Endothelial cell of umbilical vein (primary cell): ENCODE data around the gene MRPL21. TPM values are rescaled to one million over a fixed set of nuclear protein-coding genes. Genes with fewer than 3 reads are reported as not detected.
A peak's percentile ranks its signal among the peaks of the same experiment; 100 is the strongest.

ENCODE experiments used
- BruUV-seq: library from RNA; stranded (reverse); fragments of 400-500 nt; replicated peaks from 2 replicates; lab custom pipeline; 2021; lab: Mats Ljungman, UMichigan
- CTCF ChIA-PET: fragments of 300-600, 350-600 bp; sonication (Branson Sonifier 250); formaldehyde crosslinking; loops from one replicate; lab custom pipeline; 2021; ENCODE audit warnings: antibody characterized with exemption, inconsistent platforms; lab: Charles Lee
- POLR2A ChIA-PET: fragments of 300-600, 350-600 bp; sonication (Branson Sonifier 250); formaldehyde crosslinking; loops from one replicate; lab custom pipeline; 2021; ENCODE audit warnings: antibody characterized with exemption, inconsistent platforms; lab: Charles Lee
- DNase-seq: peaks from one replicate; pipeline ENCODE4 v3.0.0-alpha.2; 2011; ENCODE audit warnings: low read depth, low spot score
- FAIRE-seq: peaks from 2 replicates; lab custom pipeline; 2011; peaks lifted over from hg19 to GRCh38; lab: Jason Lieb, UNC
- H2AFZ ChIP-seq: 2 replicates; pipeline ENCODE4 v1.6.0; 2012; ENCODE audit warnings: low read depth, low read length, control low read depth, inconsistent platforms
- H3K27ac ChIP-seq: 2 replicates; pipeline ENCODE4 v1.5.1; 2011; ENCODE audit warnings: low read depth, mild to moderate bottlenecking, control low read depth, low read length, moderate library complexity; ENCODE audit not compliant: insufficient read depth
- H3K27me3 ChIP-seq, 2 experiments: 2 replicates each; pipeline versions ENCODE4 v1.6.0 to v1.6.1; 2011; ENCODE audit warnings: low read length in 2 of 2, mixed read lengths in 1 of 2; ENCODE audit not compliant: control insufficient read depth in 2 of 2, insufficient read depth in 2 of 2
- H3K36me3 ChIP-seq, 2 experiments: 2 replicates in 1 of 2; 3 replicates in 1 of 2; pipeline ENCODE4 v1.5.1; 2011; ENCODE audit warnings: low read length in 2 of 2, mild to moderate bottlenecking in 1 of 2, moderate library complexity in 1 of 2; ENCODE audit not compliant: control insufficient read depth in 2 of 2, insufficient read depth in 2 of 2; ENCODE audit errors: extremely low read depth in 1 of 2
- H3K4me1 ChIP-seq: 3 replicates; pipeline ENCODE4 v1.5.1; 2011; ENCODE audit warnings: mild to moderate bottlenecking, low read length; ENCODE audit not compliant: control insufficient read depth, insufficient read depth; ENCODE audit errors: extremely low read depth
- H3K4me2 ChIP-seq: 2 replicates; pipeline ENCODE4 v1.6.1; 2011; ENCODE audit warnings: low read length, control low read depth, mixed read lengths; ENCODE audit not compliant: insufficient read depth
- H3K4me3 ChIP-seq, 3 experiments: fragments of 200-600 bp in 1 of 3; sonication (generic), shearing (Covaris generic) in 1 of 3; replicated peaks in 1 of 3; 2 replicates each; pipeline ENCODE4 v1.5.1; 2011 to 2016; ENCODE audit warnings: control low read depth in 3 of 3, low read length in 3 of 3, mild to moderate bottlenecking in 2 of 3, inconsistent platforms in 1 of 3, low read depth in 1 of 3, moderate library complexity in 1 of 3; ENCODE audit not compliant: insufficient read depth in 1 of 3
- H3K79me2 ChIP-seq: 2 replicates; pipeline ENCODE4 v1.6.0; 2012; ENCODE audit warnings: low read length, inconsistent platforms; ENCODE audit not compliant: control insufficient read depth, insufficient read depth
- H3K9ac ChIP-seq: replicated peaks from 2 replicates; pipeline ENCODE3; 2011; ENCODE audit warnings: low read length, control low read depth; ENCODE audit not compliant: insufficient read depth; ENCODE audit errors: extremely low read depth
- H3K9me1 ChIP-seq: replicated peaks from 3 replicates; pipeline ENCODE4 v1.6.0; 2011; ENCODE audit warnings: mild to moderate bottlenecking, low read length; ENCODE audit not compliant: control insufficient read depth, insufficient read depth; ENCODE audit errors: extremely low read depth
- H3K9me3 ChIP-seq: replicated peaks from 2 replicates; pipeline ENCODE4 v1.5.1; 2012; ENCODE audit warnings: low read length, inconsistent platforms; ENCODE audit not compliant: control insufficient read depth, insufficient read depth
- H4K20me1 ChIP-seq: replicated peaks from 2 replicates; pipeline ENCODE3; 2011; ENCODE audit warnings: mild to moderate bottlenecking, low read length; ENCODE audit not compliant: control insufficient read depth, insufficient read depth; ENCODE audit errors: extremely low read depth
- EZH2 ChIP-seq: IDR thresholded peaks from 2 replicates; pipeline ENCODE4 v1.6.1; 2012; ENCODE audit warnings: borderline replicate concordance, low read depth, mild to moderate bottlenecking, moderate library complexity, low read length, inconsistent platforms; ENCODE audit not compliant: severe bottlenecking
- GATA2 ChIP-seq: IDR thresholded peaks from 2 replicates; pipeline ENCODE4 v1.7.0; 2011; ENCODE audit warnings: low read depth, mild to moderate bottlenecking, moderate library complexity, mixed read lengths, low read length; ENCODE audit not compliant: insufficient read length, insufficient read depth
- MYC ChIP-seq: IDR thresholded peaks from one replicate; pipeline ENCODE4 v1.6.1; 2011; ENCODE audit warnings: mild to moderate bottlenecking, low read depth, low read length
- POLR2AphosphoS5 ChIP-seq: IDR thresholded peaks from 2 replicates; pipeline ENCODE4 v1.6.1; 2012; ENCODE audit warnings: low read depth, mild to moderate bottlenecking, control low read depth, low read length, moderate library complexity; ENCODE audit not compliant: insufficient read depth
- dilution Hi-C: fragments of 300-500 bp; cut with MboI; formaldehyde crosslinking; loops from one replicate; pipeline ENCODE4 v1.15.0; 2019; ENCODE audit warnings: low sequenced_read_pairs; ENCODE audit not compliant: extremely low pct_ligation_motif_present
- intact Hi-C: fragments of 100-400 bp; cut with micrococcal nuclease; formaldehyde crosslinking; loops from one replicate; pipeline ENCODE4 v1.10.0; 2022
- polyA plus RNA-seq, 4 experiments: library from polyadenylated mRNA; depleted of rRNA in 3 of 4; stranded (reverse) in 3 of 4; unstranded in 1 of 4; fragments of >200 nt; gene quantifications; 2 replicates each; pipeline versions ENCODE4 v1.2.1 to v1.2.3, GENCODE V29; 2011 to 2012; ENCODE audit warnings: missing spikeins in 1 of 4
- total RNA-seq: library from RNA; stranded (reverse); gene quantifications from 2 replicates; pipeline ENCODE4 v1.2.3, GENCODE V29; 2021
- TF ChIP-seq, protein P1 (sequence below), 2 donors: IDR thresholded peaks; 1 replicate in 1 of 2; 2 replicates in 1 of 2; pipeline ENCODE4 v1.5.1; 2011; ENCODE audit warnings: low read length in 2 of 2, mild to moderate bottlenecking in 2 of 2, moderate library complexity in 2 of 2, control low read depth in 1 of 2, inconsistent platforms in 1 of 2, low read depth in 1 of 2; ENCODE audit not compliant: insufficient read depth in 1 of 2; ENCODE audit errors: extremely low read depth in 1 of 2

MRPL21 gene
- total and polyA plus RNA-seq, 2 donors (not counting 3 experiments of a cell fraction or from before 2014, with no cell fraction given): 52.2 to 65.5 TPM

DNA sequence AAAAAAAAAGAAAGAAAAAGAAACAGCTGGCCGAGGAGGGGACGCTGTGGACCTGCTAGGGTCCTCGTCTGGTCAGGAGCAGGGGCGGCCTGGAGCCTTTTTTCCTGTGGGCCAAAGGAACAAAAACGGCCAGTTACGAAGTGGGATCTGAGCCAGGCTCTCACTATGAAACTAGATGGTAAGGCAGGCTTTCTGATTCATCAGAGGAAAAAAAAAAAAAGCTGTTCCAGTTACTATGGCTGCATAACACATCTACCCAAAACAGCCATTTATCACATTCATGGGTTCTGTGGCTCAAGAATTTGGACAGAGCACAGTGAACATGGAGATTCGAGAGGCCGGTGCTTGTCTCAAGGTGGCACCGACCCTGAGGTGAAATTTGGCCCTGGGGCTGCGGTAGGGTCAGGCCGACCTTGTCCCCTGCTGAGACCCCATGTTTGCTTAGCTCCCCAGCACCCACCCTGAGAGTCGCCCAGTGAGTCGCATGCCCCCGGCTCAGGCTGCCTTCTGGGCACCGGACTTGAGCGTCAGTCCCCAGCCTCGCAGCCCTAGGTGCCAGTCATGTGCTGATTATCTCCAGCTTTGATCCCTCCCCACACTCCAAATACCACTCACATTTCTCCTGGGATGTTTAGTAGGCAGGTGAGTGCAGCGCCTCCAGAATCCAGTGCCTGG lies 42.9 kb upstream of the MRPL21 start:
- TF ChIP-seq POLR2AphosphoS5: no peak
- TF ChIP-seq EZH2: no peak
- TF ChIP-seq, protein P1, sequence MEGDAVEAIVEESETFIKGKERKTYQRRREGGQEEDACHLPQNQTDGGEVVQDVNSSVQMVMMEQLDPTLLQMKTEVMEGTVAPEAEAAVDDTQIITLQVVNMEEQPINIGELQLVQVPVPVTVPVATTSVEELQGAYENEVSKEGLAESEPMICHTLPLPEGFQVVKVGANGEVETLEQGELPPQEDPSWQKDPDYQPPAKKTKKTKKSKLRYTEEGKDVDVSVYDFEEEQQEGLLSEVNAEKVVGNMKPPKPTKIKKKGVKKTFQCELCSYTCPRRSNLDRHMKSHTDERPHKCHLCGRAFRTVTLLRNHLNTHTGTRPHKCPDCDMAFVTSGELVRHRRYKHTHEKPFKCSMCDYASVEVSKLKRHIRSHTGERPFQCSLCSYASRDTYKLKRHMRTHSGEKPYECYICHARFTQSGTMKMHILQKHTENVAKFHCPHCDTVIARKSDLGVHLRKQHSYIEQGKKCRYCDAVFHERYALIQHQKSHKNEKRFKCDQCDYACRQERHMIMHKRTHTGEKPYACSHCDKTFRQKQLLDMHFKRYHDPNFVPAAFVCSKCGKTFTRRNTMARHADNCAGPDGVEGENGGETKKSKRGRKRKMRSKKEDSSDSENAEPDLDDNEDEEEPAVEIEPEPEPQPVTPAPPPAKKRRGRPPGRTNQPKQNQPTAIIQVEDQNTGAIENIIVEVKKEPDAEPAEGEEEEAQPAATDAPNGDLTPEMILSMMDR (IDR thresholded peaks at IDR 0.05; ENCODE audit: extremely low read depth in 1 of 2, insufficient read depth in 1 of 2, low read depth in 1 of 2, low read length in 2 of 2): no peak
- TF ChIP-seq GATA2: no peak
- TF ChIP-seq MYC: no peak
- intact Hi-C loops: no loop called here
- CTCF ChIA-PET: interaction anchor here (0.8 to 1.3 kb wide), 2 partner anchors 10 to 11 kb away, joined by 3 to 4 read pairs; no protein-coding TSS in a partner anchor
- dilution Hi-C loops: no loop called here
- H3K4me3 ChIP-seq: no peak overlapping the region
- H3K9me1 ChIP-seq: no peaks in the 10 kb centered on the region
- POLR2A ChIA-PET: no interaction called here
- no peak overlapping the region for H3K27ac ChIP-seq
- no peaks in the 10 kb centered on the region for H3K9me3 ChIP-seq
- DNase-seq (peak; percentile 53), FAIRE-seq (no peak)
- no peaks in the 10 kb centered on the region for H3K79me2 ChIP-seq
- no peak overlapping the region for H2AFZ ChIP-seq
- H3K9ac ChIP-seq: no peak overlapping the region
- no TSS peak for BruUV-seq
- no peaks in the 10 kb centered on the region for H3K4me1 ChIP-seq
- no peaks in the 10 kb centered on the region for H3K27me3 ChIP-seq
- no peaks in the 10 kb centered on the region for H3K36me3 ChIP-seq
- no peak overlapping the region for H3K4me2 ChIP-seq
- H4K20me1 ChIP-seq: no peaks in the 10 kb centered on the region
